H1 (cell line): ENCODE data around the gene POLDIP3. TPM values are rescaled to one million over a fixed set of nuclear protein-coding genes. Genes with fewer than 3 reads are reported as not detected.

Experiments
- ATF2 ChIP-seq: IDR thresholded peaks from 2 replicates; pipeline ENCODE4 v1.6.1; 2012; ENCODE audit warnings: low read length, inconsistent platforms
- BCL11A ChIP-seq, 2 experiments: IDR thresholded peaks; one replicate each; pipeline ENCODE4 v1.6.1; 2011; ENCODE audit warnings: low read depth in 2 of 2, low read length in 2 of 2, mild to moderate bottlenecking in 2 of 2
- CHD1 ChIP-seq: IDR thresholded peaks from 2 replicates; pipeline ENCODE4 v1.6.1; 2012; ENCODE audit warnings: low read depth, low read length, improper control_type of control experiment
- JUN ChIP-seq: IDR thresholded peaks from 2 replicates; pipeline ENCODE4 v1.6.1; 2011; ENCODE audit warnings: low read depth, mild to moderate bottlenecking, improper control_type of control experiment, low read length
- PHF8 ChIP-seq: fragments of 200-600 bp; sonication (generic); conservative IDR thresholded peaks from 2 replicates; pipeline ENCODE4 v1.7.1; 2012; ENCODE audit warnings: low read depth, mild to moderate bottlenecking, inconsistent platforms, low read length, moderate library complexity
- POLR2AphosphoS5 ChIP-seq: IDR thresholded peaks from 2 replicates; pipeline ENCODE4 v1.6.1; 2011; ENCODE audit warnings: low read depth, low read length
- SIN3A ChIP-seq, 2 experiments: IDR thresholded peaks in 1 of 2; conservative IDR thresholded peaks in 1 of 2; 2 replicates each; pipeline ENCODE4 v1.6.1; 2011 to 2012; ENCODE audit warnings: low read length in 2 of 2, improper control_type of control experiment in 1 of 2, low read depth in 1 of 2, mild to moderate bottlenecking in 1 of 2
- SP4 ChIP-seq: IDR thresholded peaks from 2 replicates; pipeline ENCODE4 v1.6.1; 2012; ENCODE audit warnings: low read length, inconsistent platforms
- SRF ChIP-seq: IDR thresholded peaks from 2 replicates; pipeline ENCODE4 v1.6.1; 2011; ENCODE audit warnings: mild to moderate bottlenecking, low read depth, low read length, moderate library complexity
- SUZ12 ChIP-seq: fragments of 200-600 bp; sonication (generic); IDR thresholded peaks from 2 replicates; pipeline ENCODE4 v1.6.1; 2012; ENCODE audit warnings: mild to moderate bottlenecking, inconsistent platforms, low read length, moderate library complexity, mixed read lengths
- ZNF274 ChIP-seq: IDR thresholded peaks from 2 replicates; pipeline ENCODE4 v1.7.0; 2012; ENCODE audit warnings: low read length, borderline replicate concordance; ENCODE audit errors: extremely low read depth
- polyA plus RNA-seq, 7 experiments: library from polyadenylated mRNA; depleted of rRNA in 3 of 7; stranded (reverse) in 5 of 7; unstranded in 2 of 7; fragments of >200 nt in 5 of 7; fragments of 200-250 nt in 2 of 7; gene quantifications; 1 replicate in 5 of 7; 2 replicates in 1 of 7; 4 replicates in 1 of 7; pipeline versions ENCODE4 v1.2.1 to v1.2.3, GENCODE V29; 2011 to 2013; ENCODE audit warnings: missing spikeins in 2 of 7, mixed read lengths in 2 of 7
- total RNA-seq: library from RNA; stranded (reverse); fragmentation: NEBNext Ultra II Directional; extraction: Animal tissue kit (Norgen Biotek cat#: 25700); gene quantifications from 2 replicates; pipeline ENCODE4 v1.2.1, GENCODE V29; 2021

Gene POLDIP3
- total and polyA plus RNA-seq, 2 of the 8 experiments (the other 6 are each of a cell fraction or from before 2014, with no cell fraction given) = 43.5 to 84.6 TPM

- TF ChIP-seq ATF2 (peak; percentile 99), SRF (0 out of 2 replicates have a peak, but pooled peaks have one; percentile 8), PHF8 (peak; percentile 17; the same call in 1 of the 2 replicates), SUZ12 (no peak; the same call in 1 of the 2 replicates), SP4 (peak; percentile 97; the same call in 1 of the 2 replicates), POLR2AphosphoS5 (peak; percentile 100), JUN (0 out of 2 replicates have a peak, but pooled peaks have one; percentile 7), SIN3A (conservative IDR thresholded peaks at IDR 0.05 in 1 of 2, IDR thresholded peaks at IDR 0.05 in 1 of 2; ENCODE audit: low read depth in 1 of 2, low read length in 2 of 2) (peak; percentile 16 to 93; a peak in 3 of 4 replicates), ZNF274 (no peak), BCL11A (IDR thresholded peaks at IDR 0.05; ENCODE audit: low read depth in 2 of 2, low read length in 2 of 2) (peak in 1 of 2 experiments; percentile 77), CHD1 (no peak)
Measured at GRCh38 chr22:42615092-42615859, 593 bp upstream of the POLDIP3 start (continued).
